ENCODE measurements around the gene SLC12A3. TPM values are rescaled to one million over a fixed set of nuclear protein-coding genes. Genes with fewer than 3 reads are reported as not detected.

Gene SLC12A3
- polyA plus RNA-seq, 2 of the 4 experiments (the other 2 are of a cell fraction) = 0.08 to 0.09 TPM

DNA sequence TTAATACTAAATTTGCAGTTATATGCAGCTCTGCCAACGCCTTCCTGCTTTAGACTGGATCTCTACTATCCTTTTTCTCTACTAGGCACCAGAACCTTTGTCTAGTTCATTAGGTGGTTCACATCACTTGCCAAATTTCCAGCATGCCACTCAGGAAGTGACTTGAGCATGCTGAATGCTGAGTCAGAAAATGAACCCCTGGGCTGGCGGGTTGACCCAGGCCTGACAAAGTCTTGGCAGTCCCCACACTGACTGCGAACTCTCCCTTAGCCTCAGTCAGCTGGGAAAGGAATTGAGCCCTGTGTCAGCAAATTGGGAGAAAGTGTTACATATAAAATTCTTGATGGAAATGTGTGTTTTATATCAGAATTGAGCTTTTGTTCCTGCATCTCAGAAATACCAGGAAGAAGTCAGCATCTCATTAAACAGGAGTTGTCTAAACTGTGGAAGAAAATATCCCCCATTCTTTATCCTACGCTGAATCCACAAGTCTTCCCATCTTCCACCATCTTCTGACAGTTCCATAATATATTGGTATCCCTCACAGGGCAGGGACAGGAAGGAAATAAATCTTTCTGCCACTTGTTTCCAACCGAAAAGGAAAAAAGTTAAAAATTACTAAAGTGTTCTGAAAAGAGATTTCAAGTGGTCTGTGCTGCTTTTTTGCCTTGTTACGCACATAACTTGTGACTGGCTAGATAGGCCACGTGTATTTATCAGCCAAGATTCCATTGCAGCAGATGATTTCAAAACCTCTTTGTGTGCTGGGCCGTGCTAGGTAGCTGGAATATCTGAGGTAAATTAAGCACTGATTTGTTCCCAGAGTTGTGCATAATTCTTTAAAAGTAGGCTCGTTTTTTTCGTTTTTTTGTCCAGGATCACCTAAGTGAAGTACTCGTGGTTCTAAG is 16.7 kb upstream of the SLC12A3 start:
- ChIA-PET CTCF (interaction anchor here (1.0 to 12.8 kb wide), 10 partner anchors 10 to 147 kb away, joined by 3 to 151 read pairs (median 4); partner anchors contain the start of gene SLC12A3), POLR2A (no interaction called here)
- TF ChIP-seq, protein P1, sequence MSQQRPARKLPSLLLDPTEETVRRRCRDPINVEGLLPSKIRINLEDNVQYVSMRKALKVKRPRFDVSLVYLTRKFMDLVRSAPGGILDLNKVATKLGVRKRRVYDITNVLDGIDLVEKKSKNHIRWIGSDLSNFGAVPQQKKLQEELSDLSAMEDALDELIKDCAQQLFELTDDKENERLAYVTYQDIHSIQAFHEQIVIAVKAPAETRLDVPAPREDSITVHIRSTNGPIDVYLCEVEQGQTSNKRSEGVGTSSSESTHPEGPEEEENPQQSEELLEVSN (IDR thresholded peaks at IDR 0.05; ENCODE audit: borderline replicate concordance, low read depth) = no peak
- peak; percentile 78 for TF ChIP-seq MAFK (IDR thresholded peaks at IDR 0.05; ENCODE audit: partially characterized antibody)
- ATAC-seq (peak in 1 of 2 experiments; percentile 32; a peak in 2 of 6 replicates), FAIRE-seq (no peak), DNase-seq (ENCODE audit: low read depth in 1 of 2, low spot score in 1 of 2) (no peak)
- Histone ChIP-seq H3K4me1 (peaks cover 46% of the 10 kb centered on the region), H3K4me3 (no peak overlapping the region), H3K4me2 (peak overlapping the region; percentile 27; the same call in 1 of the 3 replicates), H3K27ac (peak overlapping the region; percentile 49 to 76), H3K9me3 (no peaks in the 10 kb centered on the region)
- WGBS (ENCODE audit: missing lambda C conversion rate) = 78% methylated on average over 11 of the region's 11 CpGs

DNA sequence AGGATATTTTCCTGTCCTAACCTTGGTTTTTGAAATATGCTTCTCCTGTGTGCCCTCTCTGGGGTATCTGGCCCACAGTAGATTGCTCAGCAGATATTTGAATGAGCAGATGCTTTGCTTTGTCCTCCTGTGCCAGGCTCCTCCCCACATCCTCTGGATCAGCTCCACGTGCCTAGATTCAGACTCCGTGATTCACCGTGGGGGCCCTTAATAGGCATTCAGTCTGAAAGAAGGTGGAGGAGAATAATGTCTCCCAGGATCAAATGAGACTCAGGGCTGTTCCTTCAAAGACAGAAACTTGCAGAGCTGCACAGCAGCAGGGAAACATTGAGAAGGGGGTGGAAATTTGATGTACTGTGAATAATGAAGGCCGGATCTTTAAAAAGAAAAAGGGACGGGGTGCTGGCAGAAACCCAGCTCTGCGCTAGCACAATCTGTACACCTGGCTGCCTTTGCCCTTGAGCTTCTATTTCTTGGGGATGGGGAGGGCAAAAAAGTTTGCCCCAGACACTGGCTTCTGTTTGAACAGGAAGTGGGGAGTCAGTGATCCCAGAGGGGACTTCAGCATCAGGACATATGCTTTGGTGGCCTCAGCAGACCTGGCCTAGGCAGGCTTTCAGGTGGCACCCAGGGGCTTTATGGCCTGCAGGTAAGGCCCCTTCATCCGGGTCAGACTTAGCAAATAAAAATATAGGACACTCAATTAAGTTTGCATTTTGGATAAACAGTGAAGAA is 15.9 kb upstream of the SLC12A3 start:
- Histone ChIP-seq H3K4me3 (no peak overlapping the region), H3K4me1 (peaks cover 46% of the 10 kb centered on the region), H3K4me2 (peak overlapping the region; percentile 27), H3K9me3 (no peaks in the 10 kb centered on the region), H3K27ac (peak overlapping the region; percentile 49 to 76; a peak in 5 of 6 replicates)
- CTCF ChIA-PET = interaction anchor here (0.6 to 12.8 kb wide), 9 partner anchors 10 to 501 kb away, joined by 3 to 151 read pairs (median 4); partner anchors contain the start of gene SLC12A3
- no peak for DNase-seq (ENCODE audit: low read depth in 1 of 2, low spot score in 1 of 2)
- 60% methylated on average over 7 of the region's 7 CpGs for WGBS (ENCODE audit: missing lambda C conversion rate)
- TF ChIP-seq RNF2 (IDR thresholded peaks at IDR 0.05; ENCODE audit: borderline replicate concordance, low read depth) (no peak), NR3C1 (IDR thresholded peaks at IDR 0.05) (no peak), EHMT2 (IDR thresholded peaks at IDR 0.05; ENCODE audit: low read depth) (no peak), FOXS1 (CRISPR knock-in tag; IDR thresholded peaks at IDR 0.05) (no peak), SMC3 (IDR thresholded peaks at IDR 0.05) (no peak), RAD21 (conservative IDR thresholded peaks at IDR 0.05 in 1 of 2, IDR thresholded peaks at IDR 0.05 in 1 of 2) (no peak), NPAS2 (CRISPR knock-in tag; IDR thresholded peaks at IDR 0.05; ENCODE audit: borderline replicate concordance) (no peak), EHF (CRISPR knock-in tag; IDR thresholded peaks at IDR 0.05) (no peak), MAZ (IDR thresholded peaks at IDR 0.05; ENCODE audit: borderline replicate concordance, low read depth, low read length) (no peak), ZFP36 (IDR thresholded peaks at IDR 0.05; ENCODE audit: borderline replicate concordance, partially characterized antibody) (no peak)
- TF ChIP-seq, protein P2, sequence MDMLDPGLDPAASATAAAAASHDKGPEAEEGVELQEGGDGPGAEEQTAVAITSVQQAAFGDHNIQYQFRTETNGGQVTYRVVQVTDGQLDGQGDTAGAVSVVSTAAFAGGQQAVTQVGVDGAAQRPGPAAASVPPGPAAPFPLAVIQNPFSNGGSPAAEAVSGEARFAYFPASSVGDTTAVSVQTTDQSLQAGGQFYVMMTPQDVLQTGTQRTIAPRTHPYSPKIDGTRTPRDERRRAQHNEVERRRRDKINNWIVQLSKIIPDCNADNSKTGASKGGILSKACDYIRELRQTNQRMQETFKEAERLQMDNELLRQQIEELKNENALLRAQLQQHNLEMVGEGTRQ (IDR thresholded peaks at IDR 0.05) = peak; percentile 37; the same call in 1 of the 2 replicates
- TF ChIP-seq, protein P3, sequence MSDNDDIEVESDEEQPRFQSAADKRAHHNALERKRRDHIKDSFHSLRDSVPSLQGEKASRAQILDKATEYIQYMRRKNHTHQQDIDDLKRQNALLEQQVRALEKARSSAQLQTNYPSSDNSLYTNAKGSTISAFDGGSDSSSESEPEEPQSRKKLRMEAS (IDR thresholded peaks at IDR 0.05) = peak; percentile 57; the same call in 1 of the 2 replicates
- POLR2A ChIA-PET = no interaction called here
- no peak for FAIRE-seq
- peak in 1 of 2 experiments; percentile 66; a peak in 3 of 6 replicates for ATAC-seq

DNA sequence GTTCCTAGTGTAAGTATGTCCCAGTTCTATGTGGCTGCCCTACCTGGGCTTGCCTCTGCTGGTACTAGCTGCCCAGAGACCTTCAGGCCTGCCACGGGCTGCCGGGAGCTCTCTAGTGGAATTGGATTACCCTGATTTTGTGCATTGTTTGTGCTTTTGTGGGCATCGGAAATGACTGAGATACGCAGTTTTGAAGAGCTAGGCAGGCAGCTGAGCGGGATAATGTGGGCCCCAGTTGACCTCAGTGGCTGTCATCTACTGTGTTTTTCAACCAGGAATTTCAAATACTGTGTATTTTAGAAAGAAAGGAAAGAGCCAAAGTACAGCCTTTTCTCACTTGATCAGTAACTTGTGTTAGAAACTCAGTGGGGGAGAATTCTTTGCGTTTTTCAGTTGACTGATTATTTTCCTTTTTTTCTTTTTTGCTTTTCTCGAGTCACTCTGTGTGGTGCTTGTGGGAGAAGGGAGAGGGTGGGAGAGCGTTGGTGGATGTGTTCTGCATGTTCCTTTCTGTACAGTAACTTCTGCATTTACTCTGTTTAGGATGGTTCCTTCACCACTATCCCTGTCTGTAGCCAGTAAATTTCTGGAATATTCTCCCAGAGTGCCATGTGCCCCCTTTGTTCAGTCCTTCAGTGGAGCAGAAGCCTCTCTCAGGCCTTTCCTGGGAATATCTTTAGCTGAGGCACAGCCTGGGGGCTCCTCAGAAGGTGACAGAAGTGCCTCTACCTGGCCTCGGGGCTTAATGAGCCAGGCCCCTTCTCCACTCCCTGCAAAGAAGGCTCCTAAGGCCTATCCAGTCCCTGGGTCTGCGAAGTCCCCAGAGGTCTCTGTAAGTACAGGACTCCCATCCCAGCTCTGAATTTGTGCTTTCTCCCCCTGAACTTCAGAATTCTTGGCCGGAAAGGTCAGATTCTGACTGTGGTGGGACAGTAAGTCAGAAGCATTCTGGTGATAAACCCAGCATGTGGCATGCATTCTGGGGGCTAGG is 15.0 kb upstream of the SLC12A3 start:
- FAIRE-seq = no peak
- WGBS (ENCODE audit: missing lambda C conversion rate) = 85% methylated on average over 10 of the region's 11 CpGs
- no peak for DNase-seq (ENCODE audit: low read depth in 1 of 2, low spot score in 1 of 2)
- no peak for TF ChIP-seq MAZ (IDR thresholded peaks at IDR 0.05; ENCODE audit: borderline replicate concordance, low read depth, low read length)
- TF ChIP-seq, protein P1 (IDR thresholded peaks at IDR 0.05; ENCODE audit: borderline replicate concordance, low read depth) = no peak
- TF ChIP-seq ZFP36 (IDR thresholded peaks at IDR 0.05; ENCODE audit: borderline replicate concordance, partially characterized antibody) = no peak
- TF ChIP-seq MYC (IDR thresholded peaks at IDR 0.05; ENCODE audit: borderline replicate concordance, low read length) = no peak
- no peak for TF ChIP-seq NFE2L2 (conservative IDR thresholded peaks at IDR 0.05; ENCODE audit: low read length)
- TF ChIP-seq, protein P3 (IDR thresholded peaks at IDR 0.05) = no peak
- no peak for TF ChIP-seq GATA3 (IDR thresholded peaks at IDR 0.05; ENCODE audit: borderline replicate concordance)
- no peak for TF ChIP-seq RCOR1 (IDR thresholded peaks at IDR 0.05; ENCODE audit: low read depth, low read length)
- TF ChIP-seq HOXB13 (CRISPR knock-in tag; IDR thresholded peaks at IDR 0.05; ENCODE audit: low read depth) = no peak
- TF ChIP-seq JUN (IDR thresholded peaks at IDR 0.05) = no peak
- TF ChIP-seq SREBF2 (IDR thresholded peaks at IDR 0.05) = no peak
- peak in 1 of 2 experiments; percentile 8; a peak in 1 of 6 replicates for ATAC-seq
- H3K9me3 ChIP-seq = no peaks in the 10 kb centered on the region
- H3K27ac ChIP-seq = peak overlapping the region; percentile 49 to 76; a peak in 5 of 6 replicates
- H3K4me3 ChIP-seq = no peak overlapping the region
- H3K4me2 ChIP-seq = peak overlapping the region; percentile 27; the same call in 2 of the 3 replicates
- peaks cover 46% of the 10 kb centered on the region for H3K4me1 ChIP-seq
- CTCF ChIA-PET = interaction anchor here (0.5 to 12.8 kb wide), 11 partner anchors 9 to 1393 kb away, joined by 3 to 151 read pairs (median 6); partner anchors contain the start of gene SLC12A3
- POLR2A ChIA-PET = no interaction called here

Measured in A549 (cell line).